Thoracic aorta (tissue), 2 donors: Measurements from ENCODE around the gene PATE3. TPM values are rescaled to one million over a fixed set of nuclear protein-coding genes. Genes with fewer than 3 reads are reported as not detected.

Experiments used
- ATAC-seq: fragments of 150-250 bp; one replicate; pipeline ENCODE4 v1.8.0; 2017; ENCODE audit warnings: low read depth; ENCODE audit not compliant: insufficient number of reproducible peaks, low FRiP score
- DNase-seq: peaks from one replicate; pipeline ENCODE4 v3.0.0-alpha.2; 2020; ENCODE audit warnings: low spot score
- H3K27ac ChIP-seq, 2 donors: fragments of 200-600 bp; sonication (generic); 1 replicate in 1 of 2; 2 replicates in 1 of 2; pipeline ENCODE4 v1.5.1; 2016; ENCODE audit warnings: mild to moderate bottlenecking in 2 of 2, moderate library complexity in 2 of 2
- H3K27me3 ChIP-seq: fragments of 200-600 bp; sonication (generic); replicated peaks from 2 replicates; pipeline ENCODE4 v1.6.0; 2016; ENCODE audit warnings: mild to moderate bottlenecking; ENCODE audit not compliant: insufficient read depth
- H3K36me3 ChIP-seq: fragments of 200-600 bp; sonication (generic); one replicate; pipeline ENCODE4 v1.5.1; 2016
- H3K4me1 ChIP-seq, 2 donors: fragments of 200-600 bp; sonication (generic); 1 replicate in 1 of 2; 2 replicates in 1 of 2; pipeline versions ENCODE4 v1.5.1 to v1.6.0; 2016; ENCODE audit warnings: low read depth in 2 of 2, mild to moderate bottlenecking in 1 of 2; ENCODE audit not compliant: control insufficient read depth in 1 of 2
- H3K4me3 ChIP-seq: fragments of 200-600 bp; sonication (generic); 2 replicates; pipeline ENCODE4 v1.5.1; 2016; ENCODE audit warnings: mild to moderate bottlenecking
- H3K9me3 ChIP-seq: fragments of 200-600 bp; sonication (generic); 2 replicates; pipeline ENCODE4 v1.5.1; 2016
- total RNA-seq, 2 donors: library from RNA; depleted of rRNA; stranded (reverse); fragments of >200 nt; gene quantifications; one replicate each; pipeline versions ENCODE4 v1.1.0 to v1.2.3, GENCODE V29; 2016
- TF ChIP-seq, protein P1 (sequence below): fragments of 200-600 bp; sonication (generic); IDR thresholded peaks from one replicate; pipeline ENCODE4 v1.5.1; 2019; ENCODE audit warnings: antibody characterized with exemption

Gene PATE3, protein sequence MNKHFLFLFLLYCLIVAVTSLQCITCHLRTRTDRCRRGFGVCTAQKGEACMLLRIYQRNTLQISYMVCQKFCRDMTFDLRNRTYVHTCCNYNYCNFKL
- total RNA-seq, result not detected

DNA sequence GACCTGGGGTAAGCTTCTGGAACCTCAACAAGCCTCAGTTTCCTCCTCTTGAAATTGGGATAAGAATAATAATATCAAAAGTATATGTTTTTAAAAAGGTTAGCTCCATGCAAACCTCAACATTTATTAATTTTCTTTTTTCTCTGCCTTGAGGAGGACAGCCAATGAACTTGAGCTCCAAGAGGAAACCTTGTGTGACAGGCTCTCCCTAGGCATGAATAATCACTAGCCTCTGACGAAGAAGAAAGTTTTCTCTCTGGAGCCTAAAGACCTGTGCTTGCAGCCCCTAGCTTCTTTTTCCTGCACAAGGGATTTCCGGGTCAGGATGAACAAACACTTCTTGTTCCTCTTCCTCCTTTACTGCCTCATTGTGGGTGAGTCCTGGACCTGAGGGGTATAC is at the start of gene PATE3:
Gene PATE3 (plus strand): TSS at position 301 of the 400 bp plus-strand sequence. CDS start 25 bp downstream, at position 326.
- H3K4me1 ChIP-seq, result no peaks in the 10 kb centered on the region
- no peaks in the 10 kb centered on the region for H3K36me3 ChIP-seq
- H3K27me3 ChIP-seq, result no peaks in the 10 kb centered on the region
- DNase-seq (no peak), ATAC-seq (no peak)
- TF ChIP-seq, protein P1, sequence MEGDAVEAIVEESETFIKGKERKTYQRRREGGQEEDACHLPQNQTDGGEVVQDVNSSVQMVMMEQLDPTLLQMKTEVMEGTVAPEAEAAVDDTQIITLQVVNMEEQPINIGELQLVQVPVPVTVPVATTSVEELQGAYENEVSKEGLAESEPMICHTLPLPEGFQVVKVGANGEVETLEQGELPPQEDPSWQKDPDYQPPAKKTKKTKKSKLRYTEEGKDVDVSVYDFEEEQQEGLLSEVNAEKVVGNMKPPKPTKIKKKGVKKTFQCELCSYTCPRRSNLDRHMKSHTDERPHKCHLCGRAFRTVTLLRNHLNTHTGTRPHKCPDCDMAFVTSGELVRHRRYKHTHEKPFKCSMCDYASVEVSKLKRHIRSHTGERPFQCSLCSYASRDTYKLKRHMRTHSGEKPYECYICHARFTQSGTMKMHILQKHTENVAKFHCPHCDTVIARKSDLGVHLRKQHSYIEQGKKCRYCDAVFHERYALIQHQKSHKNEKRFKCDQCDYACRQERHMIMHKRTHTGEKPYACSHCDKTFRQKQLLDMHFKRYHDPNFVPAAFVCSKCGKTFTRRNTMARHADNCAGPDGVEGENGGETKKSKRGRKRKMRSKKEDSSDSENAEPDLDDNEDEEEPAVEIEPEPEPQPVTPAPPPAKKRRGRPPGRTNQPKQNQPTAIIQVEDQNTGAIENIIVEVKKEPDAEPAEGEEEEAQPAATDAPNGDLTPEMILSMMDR, result no peak
- H3K4me3 ChIP-seq, result no peak within 1 kb of the TSS
- peaks cover 3% of the 10 kb centered on the region for H3K9me3 ChIP-seq
- H3K27ac ChIP-seq, result no peak within 1 kb of the TSS

DNA sequence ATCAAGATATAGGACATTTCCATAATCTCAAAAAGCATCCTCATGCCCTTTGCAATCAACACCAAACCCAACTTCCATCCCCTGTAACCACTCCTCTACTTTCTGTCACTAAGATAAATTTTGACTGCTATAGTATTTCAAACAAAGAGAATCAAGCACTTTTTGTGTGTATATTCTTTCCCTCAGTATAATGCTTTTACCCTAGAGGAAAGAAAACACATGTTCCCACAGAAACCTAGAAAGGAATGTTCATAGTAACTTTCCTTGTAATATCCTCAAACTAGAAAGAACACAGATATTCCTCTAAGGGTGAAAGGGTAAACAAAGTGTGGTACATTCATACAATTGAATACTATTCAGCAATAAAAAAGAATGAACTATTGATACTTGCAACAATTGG is 47.3 kb upstream of the PATE3 start:
- Histone ChIP-seq H3K27me3 (no peaks in the 10 kb centered on the region), H3K36me3 (no peaks in the 10 kb centered on the region), H3K4me1 (no peaks in the 10 kb centered on the region), H3K27ac (no peak overlapping the region), H3K4me3 (no peak overlapping the region), H3K9me3 (no peaks in the 10 kb centered on the region)
- TF ChIP-seq, protein P1, result no peak
- DNase-seq, result no peak
- ATAC-seq, result no peak

DNA sequence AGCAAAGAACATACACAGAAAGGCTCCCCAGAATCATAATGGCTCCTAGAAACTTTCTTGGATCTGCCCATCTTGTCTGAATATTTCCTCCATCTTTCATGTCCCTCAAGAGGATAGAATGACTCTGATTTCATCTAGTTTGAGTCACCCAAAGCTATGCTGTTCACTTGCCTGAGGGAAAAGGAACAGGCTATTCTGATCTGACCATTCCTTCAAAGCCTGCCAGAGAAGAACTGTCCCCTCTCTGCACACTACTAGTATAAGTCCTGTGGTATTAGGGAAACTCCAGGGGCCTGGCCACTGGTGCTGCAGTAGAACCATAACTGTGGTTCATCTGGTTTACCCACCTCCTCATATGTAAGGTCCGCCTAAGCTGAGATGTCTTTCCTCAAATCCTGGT is 44.2 kb upstream of the PATE3 start:
- Histone ChIP-seq H3K36me3 (no peaks in the 10 kb centered on the region), H3K4me3 (no peak overlapping the region), H3K27ac (no peak overlapping the region), H3K9me3 (no peaks in the 10 kb centered on the region), H3K4me1 (no peaks in the 10 kb centered on the region), H3K27me3 (no peaks in the 10 kb centered on the region)
- TF ChIP-seq, protein P1, result no peak
- ATAC-seq, result no peak
- DNase-seq, result no peak

DNA sequence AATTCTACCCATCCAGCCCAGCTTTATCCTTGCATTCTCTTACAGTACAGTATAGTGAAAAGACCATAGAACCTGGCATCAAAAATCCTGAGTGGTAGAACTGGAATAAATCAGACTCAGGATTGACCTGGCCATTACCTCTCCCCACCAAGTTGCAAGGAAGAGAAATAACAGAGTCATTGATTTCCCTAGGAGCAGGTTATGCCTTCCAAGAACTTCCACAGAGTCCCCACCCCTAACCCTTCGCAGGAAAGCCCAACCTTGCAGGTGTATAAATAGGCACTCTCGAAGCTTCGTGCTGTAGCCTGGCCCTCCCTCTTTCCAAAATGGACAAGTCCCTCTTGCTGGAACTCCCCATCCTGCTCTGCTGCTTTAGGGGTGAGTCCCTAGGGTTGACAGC is 41.9 kb upstream of the PATE3 start, which contains the start of gene PATE1:
Gene PATE1 (plus strand): TSS at position 301 of the 400 bp plus-strand sequence. CDS start 26 bp downstream, at position 327.
- no peaks in the 10 kb centered on the region for H3K4me1 ChIP-seq
- H3K27ac ChIP-seq, result no peak within 1 kb of the TSS
- no peaks in the 10 kb centered on the region for H3K27me3 ChIP-seq
- no peaks in the 10 kb centered on the region for H3K36me3 ChIP-seq
- no peak within 1 kb of the TSS for H3K4me3 ChIP-seq
- H3K9me3 ChIP-seq, result no peaks in the 10 kb centered on the region
- TF ChIP-seq, protein P1, result no peak
- ATAC-seq (no peak), DNase-seq (no peak)

DNA sequence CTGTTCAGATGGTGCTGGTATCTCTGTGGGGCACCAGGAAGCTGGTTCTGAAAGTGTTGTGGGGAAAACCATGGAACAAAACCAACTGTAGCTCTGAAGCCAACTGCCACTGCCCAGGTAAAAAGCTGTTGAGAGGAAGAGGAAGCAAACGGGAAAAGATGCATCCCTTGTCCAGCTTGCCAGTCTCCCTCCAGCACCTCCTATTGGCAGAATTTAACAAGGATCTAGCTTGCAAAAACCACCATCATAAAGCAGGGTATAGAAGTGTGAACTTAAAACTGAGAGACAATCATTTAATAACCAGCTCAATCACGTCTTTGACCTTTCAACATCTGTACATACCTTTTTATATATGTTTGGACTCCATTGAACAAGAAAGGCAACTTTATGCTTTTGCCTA is 37.3 kb upstream of the PATE3 start:
- TF ChIP-seq, protein P1, result no peak

More for the DNA sequence above, 37.3 kb upstream of the PATE3 start:
- Histone ChIP-seq H3K36me3 (no peaks in the 10 kb centered on the region), H3K27me3 (no peaks in the 10 kb centered on the region), H3K4me3 (no peak overlapping the region), H3K4me1 (no peaks in the 10 kb centered on the region), H3K27ac (no peak overlapping the region), H3K9me3 (no peaks in the 10 kb centered on the region)
- ATAC-seq, result no peak
- DNase-seq, result no peak
